Activated CD8-positive, alpha-beta memory T cell treated with anti-CD3 and anti-CD28 coated beads for 1 hour (primary cell): ENCODE results near the gene ARHGEF25.
A peak's percentile ranks its signal among the peaks of the same experiment; 100 is the strongest.
"Not testable (repeated sequence)": the region's sequence is repeated elsewhere in the genome, so short reads cannot be mapped to it uniquely, and the experiment has no call there.

ENCODE experiments used
- DNase-seq, 2 donors: peaks; one replicate each; pipeline ENCODE4 v3.0.0-alpha.2; 2020; ENCODE audit warnings: low read depth in 1 of 2; ENCODE audit errors: extremely low read depth in 1 of 2

Gene ARHGEF25

DNA sequence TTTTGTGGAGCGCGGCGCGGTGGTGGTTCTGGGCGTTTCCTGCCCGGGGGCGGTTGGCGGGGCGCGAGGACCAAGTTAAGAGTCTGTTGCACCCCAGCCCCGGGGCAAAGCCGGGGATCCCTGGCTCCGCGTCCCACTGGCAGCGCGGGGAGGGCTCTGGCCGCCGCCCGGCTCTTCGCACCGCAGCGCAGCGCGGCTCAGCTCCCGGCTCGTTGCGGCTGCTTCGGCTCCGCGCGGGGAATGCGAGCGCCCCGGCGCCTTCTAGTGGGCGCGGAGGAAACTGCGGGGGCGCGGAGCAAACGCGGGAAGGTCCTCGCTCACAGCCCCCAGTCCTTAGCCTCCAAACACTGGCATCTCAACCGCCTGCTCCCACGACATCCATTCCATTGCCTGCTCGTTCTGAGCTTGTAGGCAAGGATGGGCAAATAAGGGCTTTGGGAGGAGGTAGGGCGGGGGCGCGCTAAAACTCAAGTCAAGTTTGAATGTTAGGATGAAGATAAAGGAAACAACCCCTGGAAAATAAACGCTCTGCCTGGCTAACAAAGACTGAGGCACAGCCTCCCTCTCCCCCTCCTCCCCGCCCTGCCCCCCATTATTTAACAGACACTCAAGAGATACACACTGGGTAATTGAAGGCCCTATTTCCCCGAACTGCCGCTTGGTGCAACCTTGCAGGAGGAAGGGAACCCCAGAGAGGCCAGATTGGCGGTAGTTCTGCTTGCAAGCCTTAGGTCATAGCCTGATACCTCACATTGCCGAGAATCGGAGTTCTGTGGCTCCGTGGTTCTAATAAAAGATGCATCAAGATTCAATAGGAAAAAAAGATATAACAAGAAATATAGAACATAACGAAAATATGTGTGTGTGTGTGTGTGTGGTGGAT lies 22.0 kb downstream of the ARHGEF25 start, which contains the start of gene B4GALNT1:
TSS of gene B4GALNT1 (minus strand) at position 244 of the 883 bp plus-strand sequence. CDS start 1,069 bp downstream, outside the sequence.
- DNase-seq = peak in 1 of 2 donors; percentile 51

DNA sequence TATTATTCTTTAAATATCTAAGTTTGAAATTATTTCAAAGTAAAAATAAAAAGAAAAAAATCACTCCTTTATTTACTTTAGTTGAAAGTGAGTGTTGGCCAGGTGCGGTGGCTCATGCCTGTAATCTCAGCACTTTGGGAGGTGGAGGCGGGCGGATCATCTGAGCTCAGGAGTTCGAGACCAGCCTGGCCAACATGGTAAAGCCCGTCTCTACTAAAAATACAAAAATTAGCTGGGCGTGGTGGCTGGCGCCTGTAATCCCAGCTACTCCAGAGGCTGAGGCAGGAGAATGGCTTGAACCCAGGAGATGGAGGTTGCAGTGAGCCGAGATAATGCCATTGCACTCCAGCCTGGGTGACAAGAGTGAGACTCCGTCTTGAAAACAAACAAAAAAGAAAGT lies 25.5 kb downstream of the ARHGEF25 start:
- not testable (repeated sequence) for DNase-seq

DNA sequence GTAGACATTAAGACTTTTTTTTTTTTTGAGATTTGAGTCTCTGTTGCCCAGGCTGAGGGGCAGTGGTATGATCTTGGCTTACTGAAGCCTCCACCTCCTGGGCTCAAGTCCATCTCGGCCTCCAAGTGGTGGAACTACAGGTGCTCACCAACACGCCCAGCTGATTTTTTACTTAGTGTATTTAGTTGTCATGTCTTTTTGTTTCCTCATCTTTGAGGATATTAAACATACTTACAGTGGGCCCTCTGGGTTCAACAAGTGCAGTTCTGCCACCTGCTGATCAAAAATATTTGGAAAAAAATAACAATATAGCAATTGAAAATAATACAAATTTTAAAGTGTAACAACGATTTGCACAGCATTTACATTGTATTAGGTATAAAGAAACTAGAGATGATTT lies 26.1 kb downstream of the ARHGEF25 start:
- no peak for DNase-seq

DNA sequence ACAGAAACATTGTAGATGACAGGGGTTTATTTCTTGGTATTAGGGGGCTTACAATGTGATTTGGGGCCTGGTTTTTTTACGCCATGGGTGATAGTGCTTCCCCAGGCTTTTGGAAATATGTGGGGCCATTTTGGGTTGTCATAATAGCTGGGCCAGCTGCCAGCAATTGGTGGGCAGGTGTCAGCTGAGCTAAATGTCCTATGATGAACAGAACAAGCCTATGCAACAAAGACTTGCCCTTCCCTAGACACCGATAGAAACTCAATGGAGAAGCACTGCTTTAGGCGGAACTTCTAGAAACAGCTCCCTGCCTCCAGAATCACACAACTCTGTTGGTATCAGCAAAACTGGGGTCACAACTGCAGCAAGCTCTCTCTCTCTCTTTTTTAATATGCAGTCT lies 26.9 kb downstream of the ARHGEF25 start:
- no peak for DNase-seq

DNA sequence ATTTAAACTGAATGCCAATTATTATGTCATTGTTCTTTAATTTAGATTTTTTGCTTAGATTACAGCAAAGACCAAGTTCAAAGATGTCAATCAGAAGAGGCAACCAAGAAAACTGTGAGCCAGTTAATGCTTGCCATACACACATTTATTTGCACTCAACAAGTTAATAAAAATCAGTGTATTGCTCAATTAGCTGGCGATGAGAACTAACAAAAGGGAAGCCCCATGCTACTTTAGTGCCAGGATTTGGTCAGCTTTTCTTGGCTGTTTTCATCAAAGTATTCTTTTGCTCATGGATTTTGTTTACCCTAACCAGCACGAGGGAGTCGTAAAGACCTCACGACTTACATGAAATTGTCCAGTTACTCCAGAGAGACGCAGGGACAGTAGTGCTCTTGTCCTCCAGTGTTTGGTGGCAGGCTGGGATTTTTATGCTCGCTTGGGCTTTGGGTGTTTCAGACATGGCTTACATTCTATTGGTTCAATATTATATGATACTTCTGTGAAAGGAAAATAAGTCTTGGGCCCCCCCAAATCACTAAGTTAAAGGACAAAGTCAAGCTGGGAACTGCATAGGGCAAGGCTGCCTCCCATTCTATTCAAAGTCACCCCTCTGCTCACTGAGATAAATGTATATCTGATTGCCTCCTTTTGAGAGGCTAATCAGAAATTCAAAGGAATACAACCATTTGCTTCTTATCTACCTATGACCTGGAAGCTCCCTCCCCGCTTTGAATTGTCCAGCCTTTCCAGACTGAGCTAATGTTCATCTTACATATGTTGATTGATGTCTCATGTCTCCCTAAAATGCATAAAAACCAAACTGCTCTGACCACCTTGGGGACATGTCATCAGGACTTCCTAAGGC lies 29.2 kb downstream of the ARHGEF25 start:
- DNase-seq = no peak

DNA sequence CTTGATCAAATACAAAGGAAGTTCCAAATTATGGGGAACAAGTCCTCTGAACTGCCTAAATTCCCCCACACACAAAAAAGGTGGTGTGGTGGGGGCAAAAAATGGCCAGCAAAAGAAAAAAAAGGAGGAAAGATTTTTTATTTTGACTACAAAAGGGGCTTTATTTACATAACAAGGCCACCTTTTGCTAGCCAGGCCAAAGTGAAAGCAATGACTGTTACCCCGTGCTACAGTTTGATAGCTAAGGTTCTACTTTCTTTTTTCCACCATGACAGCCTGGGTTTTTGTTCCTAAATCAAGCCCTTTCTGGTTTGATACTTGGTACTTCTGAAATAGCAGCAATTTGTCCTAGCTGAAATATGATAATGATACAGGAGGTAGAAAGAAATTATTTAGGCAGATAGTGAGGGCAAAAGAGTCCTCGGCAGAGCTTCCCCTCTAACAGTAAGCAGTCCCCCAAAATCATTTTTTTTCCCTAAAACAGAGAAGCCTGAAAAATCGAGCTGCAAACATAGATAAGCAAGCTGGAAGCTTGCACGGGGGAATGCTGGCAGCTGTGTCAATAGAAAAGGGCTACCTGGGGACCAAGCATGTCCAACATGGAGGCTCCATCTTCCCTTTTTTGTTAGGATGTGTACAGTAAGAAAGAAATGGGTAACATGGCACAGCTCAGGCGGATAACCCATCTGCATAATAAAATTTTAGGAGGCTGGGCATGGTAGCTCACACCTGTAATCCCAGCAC lies 30.6 kb downstream of the ARHGEF25 start:
- no peak for DNase-seq

DNA sequence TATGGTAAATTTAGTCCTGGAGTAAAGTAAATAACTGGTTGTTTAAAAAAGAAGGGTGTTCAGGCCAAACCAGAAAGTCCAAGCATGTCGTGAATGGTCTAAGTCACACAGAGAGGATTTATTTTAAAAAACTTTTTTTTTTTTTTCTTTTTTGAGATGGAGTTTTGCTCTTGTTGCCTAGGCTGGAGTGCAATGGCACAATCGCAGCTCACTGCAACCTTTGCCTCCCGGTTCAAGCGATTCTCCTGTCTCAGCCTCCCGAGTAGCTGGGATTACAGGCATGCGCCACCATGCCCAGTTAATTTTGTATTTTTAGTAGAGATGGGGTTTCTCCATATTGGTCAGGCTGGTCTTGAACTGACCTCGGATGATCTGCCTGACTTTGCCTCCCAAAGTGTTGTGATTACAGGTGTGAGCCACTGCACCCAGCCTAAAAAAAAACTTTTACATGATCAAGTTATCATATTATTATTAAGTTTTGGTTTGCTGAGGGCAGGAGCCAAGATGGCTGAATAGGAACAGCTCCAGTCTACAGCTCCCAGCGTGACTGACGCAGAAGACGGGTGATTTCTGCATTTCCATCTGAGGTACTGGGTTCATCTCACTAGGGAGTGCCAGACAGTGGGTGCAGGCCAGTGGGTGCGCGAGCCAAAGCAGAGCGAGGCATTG lies 34.9 kb downstream of the ARHGEF25 start:
- not testable (repeated sequence) for DNase-seq

DNA sequence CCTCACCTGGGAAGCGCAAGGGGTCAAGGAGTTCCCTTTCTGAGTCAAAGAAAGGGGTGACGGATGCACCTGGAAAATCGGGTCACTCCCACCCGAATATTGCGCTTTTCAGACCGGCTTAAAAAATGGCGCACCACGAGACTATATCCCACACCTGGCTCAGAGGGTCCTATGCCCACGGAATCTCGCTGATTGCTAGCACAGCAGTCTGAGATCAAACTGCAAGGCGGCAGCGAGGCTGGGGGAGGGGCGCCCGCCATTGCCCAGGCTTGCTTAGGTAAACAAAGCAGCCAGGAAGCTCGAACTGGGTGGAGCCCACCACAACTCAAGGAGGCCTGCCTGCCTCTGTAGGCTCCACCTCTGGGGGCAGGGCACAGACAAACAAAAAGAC lies 35.4 kb downstream of the ARHGEF25 start:
- DNase-seq = not testable (repeated sequence)

DNA sequence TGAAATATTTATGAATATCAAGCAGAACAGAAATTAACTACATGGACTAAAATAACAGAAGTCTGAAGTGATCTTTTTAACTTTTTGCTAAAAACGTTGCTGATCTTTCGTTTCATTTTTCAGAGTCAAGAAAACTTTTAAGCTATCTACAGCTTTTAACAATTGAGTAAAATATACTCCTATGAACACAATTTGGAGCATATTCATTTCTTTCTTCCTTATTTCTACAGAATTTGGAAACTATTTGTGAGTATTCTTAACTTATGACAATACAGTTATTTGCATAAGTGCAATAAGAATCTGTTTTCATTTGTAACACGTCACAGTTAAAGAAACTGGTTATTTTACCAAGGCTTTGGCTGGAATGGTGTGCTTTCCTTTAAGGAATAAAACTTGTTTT lies 42.8 kb downstream of the ARHGEF25 start:
- no peak for DNase-seq

DNA sequence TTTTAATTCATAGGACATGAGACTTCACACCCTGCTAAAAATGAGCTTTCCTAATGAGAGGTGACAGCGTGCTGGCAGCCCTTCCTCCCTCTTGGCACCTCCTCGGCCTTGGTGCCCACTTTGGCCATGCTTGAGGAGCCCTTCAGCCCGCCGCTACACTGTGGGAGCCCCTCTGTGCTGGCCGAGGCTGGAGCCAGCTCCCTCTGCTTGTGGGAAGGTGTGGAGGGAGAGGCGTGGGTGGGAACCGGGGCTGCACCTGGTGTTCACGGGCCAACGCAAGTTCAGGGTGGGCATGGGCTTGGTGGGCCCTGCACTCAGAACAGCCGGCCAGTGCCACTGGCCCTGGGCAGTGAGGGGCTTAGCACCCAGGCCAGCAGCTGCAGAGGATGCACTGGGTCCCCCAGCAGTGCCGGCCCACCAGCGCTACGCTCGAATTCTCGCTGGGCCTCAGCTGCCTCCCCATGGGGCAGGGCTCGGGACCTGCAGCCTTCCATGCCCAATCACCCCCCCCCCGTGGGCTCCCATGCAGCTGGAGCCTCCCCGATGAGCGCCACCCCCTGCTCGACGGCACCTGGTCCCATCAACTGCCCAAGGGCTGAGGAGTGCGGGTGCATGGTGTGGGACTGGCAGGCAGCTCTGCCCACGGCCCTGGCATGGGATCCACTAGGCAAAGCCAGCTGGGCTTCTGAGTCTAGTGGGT lies 44.5 kb downstream of the ARHGEF25 start:
- DNase-seq = no peak

DNA sequence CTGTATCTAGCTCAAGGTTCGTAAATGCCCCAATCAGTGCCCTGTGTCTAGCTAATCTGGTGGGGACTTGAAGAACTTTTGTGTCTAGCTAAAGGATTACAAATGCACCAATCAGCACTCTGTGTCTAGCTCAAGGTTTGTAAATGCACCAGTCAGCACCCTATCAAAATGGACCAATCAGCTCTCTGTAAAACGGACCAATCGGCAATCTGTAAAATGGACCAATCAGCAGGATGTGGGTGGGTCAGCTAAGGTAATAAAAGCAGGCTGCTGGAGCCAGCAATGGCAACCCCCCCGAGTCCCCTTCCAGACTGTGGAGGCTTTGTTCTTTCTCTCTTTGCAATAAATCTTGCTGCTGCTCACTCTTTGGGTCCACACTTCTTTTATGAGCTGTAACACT lies 45.2 kb downstream of the ARHGEF25 start:
- DNase-seq = not testable (repeated sequence)

DNA sequence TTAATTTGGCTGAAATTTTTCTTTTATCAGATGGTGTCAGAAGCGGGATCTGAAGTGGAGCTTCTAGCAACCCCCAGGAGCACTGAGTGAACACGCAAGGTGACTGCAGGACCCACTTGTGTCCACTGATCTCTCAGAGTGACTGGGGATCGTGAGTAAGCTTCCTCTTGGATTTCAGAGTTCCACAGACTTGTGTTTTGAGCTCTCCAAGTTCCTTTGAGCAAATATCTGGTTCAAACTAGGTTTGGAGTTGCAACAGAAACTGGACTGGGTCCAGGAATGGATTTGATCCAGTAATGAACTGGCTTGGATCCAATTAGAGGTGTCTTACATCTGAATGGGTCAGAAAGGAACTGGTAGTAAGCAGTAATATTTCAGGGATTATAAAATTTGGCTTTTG lies 46.5 kb downstream of the ARHGEF25 start:
- no peak for DNase-seq

DNA sequence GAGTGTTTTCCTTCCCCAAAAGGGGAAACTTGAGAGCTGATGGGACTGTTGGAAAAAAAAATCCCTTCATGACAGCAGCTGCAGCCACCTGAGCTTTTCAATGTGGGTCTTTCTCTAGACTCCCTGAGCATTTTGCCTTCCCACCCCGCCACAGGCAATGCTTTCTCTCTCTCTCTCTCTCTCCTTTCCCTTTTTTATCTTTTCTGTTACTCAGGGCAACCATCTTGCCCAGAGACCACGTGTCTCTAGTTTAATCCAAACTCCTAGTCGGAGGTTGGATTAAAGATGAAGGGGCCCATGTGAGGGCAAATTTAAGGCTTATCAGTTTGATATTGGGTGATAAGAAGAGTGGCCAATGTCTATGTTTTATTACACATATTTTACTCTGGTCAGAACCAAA lies 47.7 kb downstream of the ARHGEF25 start:
- DNase-seq = no peak

DNA sequence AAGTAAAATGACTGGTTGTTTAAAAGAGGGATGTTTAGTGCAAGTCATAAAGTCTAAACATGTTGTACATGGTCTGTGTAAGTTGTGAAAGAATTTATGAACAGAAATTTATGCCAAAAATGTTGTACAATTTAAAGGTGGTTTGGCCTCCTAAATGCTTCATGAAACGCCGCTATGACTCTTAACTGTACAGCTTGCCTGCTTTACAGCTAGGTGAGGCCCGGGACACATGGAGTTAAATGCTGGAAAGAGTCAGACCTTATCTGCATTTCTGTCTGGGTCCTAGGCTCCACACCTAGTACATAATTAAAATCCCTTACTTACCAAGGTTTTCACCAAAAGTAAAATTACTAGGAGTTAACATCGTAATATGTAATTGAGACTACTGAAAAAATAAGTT lies 50.1 kb downstream of the ARHGEF25 start:
- DNase-seq = no peak

DNA sequence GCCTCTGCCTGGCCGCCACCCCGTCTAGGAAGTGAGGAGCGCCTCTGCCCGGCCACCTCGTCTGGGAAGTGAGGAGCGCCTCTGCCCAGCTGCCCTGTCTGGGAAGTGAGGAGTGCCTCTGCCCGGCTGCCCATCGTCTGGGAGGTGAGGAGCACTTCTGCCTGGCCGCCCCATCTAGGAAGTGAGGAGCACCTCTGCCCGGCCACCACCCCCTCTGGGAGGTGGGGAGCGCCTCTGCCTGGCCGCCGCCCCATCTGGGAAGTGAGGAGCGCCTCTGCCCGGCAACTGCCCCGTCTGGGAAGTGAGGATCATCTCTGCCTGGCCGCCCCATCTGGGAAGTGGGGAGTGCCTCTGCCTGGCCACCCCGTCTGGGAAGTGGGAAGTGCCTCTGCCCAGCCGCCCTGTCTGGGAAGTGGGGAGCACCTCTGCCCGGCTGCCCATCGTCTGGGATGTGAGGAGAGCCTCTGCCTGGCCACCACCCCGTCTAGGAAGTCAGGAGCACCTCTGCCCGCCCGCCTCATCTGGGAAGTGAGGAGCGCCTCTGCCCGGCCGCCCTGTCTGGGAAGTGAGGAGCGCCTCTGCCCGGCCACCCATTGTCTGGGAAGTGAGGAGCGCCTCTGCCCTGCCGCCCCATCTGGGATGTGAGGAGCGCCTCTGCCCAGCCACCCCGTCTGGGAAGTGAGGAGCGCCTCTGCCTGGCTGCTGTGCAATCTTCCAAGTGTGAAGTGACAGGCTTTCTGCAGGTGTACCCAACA lies 54.0 kb downstream of the ARHGEF25 start:
- not testable (repeated sequence) for DNase-seq
